Breast epithelium (tissue), 4 donors: ENCODE results near the gene DPEP2NB. TPM values are rescaled to one million over a fixed set of nuclear protein-coding genes. Genes with fewer than 3 reads are reported as not detected.
"Not testable (repeated sequence)": the region's sequence is repeated elsewhere in the genome, so short reads cannot be mapped to it uniquely, and the experiment has no call there.

Experiments
- DNase-seq, 2 donors: peaks; one replicate each; pipeline ENCODE4 v3.0.0-alpha.2; 2019; ENCODE audit warnings: low spot score in 2 of 2
- H3K27ac ChIP-seq, 2 donors: fragments of 200-600 bp; sonication (generic) in 1 of 2; one replicate each; pipeline ENCODE4 v1.5.1; 2016 to 2019; ENCODE audit warnings: mild to moderate bottlenecking in 1 of 2
- H3K27me3 ChIP-seq, 2 donors: fragments of 200-600 bp; sonication (generic) in 1 of 2; one replicate each; pipeline versions ENCODE4 v1.5.1 to v1.6.0; 2017 to 2019; ENCODE audit warnings: control low read depth in 1 of 2, mild to moderate bottlenecking in 1 of 2
- H3K36me3 ChIP-seq: fragments of 200-600 bp; one replicate; pipeline ENCODE4 v1.5.1; 2019
- H3K4me1 ChIP-seq, 2 donors: fragments of 200-600 bp; sonication (generic); one replicate each; pipeline ENCODE4 v1.5.1; 2016 to 2019; ENCODE audit warnings: control low read depth in 1 of 2
- H3K4me3 ChIP-seq, 3 donors: fragments of 200-600 bp; sonication (generic); 1 replicate in 2 of 3; 2 replicates in 1 of 3; pipeline ENCODE4 v1.5.1; 2016 to 2019; ENCODE audit warnings: mild to moderate bottlenecking in 3 of 3, moderate library complexity in 2 of 3
- H3K9me3 ChIP-seq, 2 donors: fragments of 200-600 bp; sonication (generic) in 1 of 2; one replicate each; pipeline ENCODE4 v1.5.1; 2016 to 2019; ENCODE audit warnings: control low read depth in 1 of 2
- POLR2A ChIP-seq: fragments of 450-650 bp; IDR thresholded peaks from one replicate; pipeline ENCODE4 v1.6.1; 2016; ENCODE audit warnings: antibody characterized with exemption, mild to moderate bottlenecking, moderate library complexity
- POLR2AphosphoS5 ChIP-seq, 3 donors: sonication (generic); formaldehyde crosslinking; IDR thresholded peaks; one replicate each; pipeline ENCODE4 v1.6.1; 2017; ENCODE audit warnings: antibody characterized with exemption in 3 of 3
- intact Hi-C: fragments of 100-400 bp; cut with DNase I; formaldehyde crosslinking; loops from one replicate; pipeline ENCODE4 v1.15.1; 2023; ENCODE audit warnings: low total_unique reads
- total RNA-seq, 3 donors: library from RNA; depleted of rRNA; stranded (reverse); fragments of >200 nt; gene quantifications; one replicate each; pipeline ENCODE4 v1.1.0, GENCODE V29; 2016
- TF ChIP-seq, protein P1 (sequence below), 3 donors: fragments of 450-650 bp; IDR thresholded peaks; one replicate each; pipeline ENCODE4 v1.5.1; 2016 to 2017; ENCODE audit warnings: antibody characterized with exemption in 3 of 3, mild to moderate bottlenecking in 3 of 3, moderate library complexity in 3 of 3

The DPEP2NB gene
- total RNA-seq, 3 donors from 2014 or later, result not detected

DNA sequence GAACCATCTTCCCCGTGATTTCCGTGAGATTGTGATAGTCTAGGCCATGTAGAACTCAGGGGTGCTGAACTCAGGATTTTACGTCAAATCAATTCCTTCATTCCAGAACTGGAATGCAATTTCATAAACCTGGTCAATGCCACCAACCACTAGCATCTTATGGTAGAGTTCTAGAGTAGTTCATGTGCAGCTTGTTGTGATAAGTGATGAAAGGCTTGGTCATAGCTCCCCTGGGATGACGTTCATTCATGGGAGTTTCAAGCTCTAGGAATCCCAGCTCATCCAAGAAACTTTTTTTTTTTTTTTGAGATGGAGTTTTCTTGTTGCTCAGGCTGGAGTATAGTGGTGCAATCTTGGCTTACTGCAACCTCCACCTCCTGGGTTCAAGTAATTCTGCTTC, 12.7 kb downstream of the DPEP2NB start:
- Histone ChIP-seq H3K27ac (no peak overlapping the region), H3K27me3 (no peaks in the 10 kb centered on the region), H3K4me1 (no peaks in the 10 kb centered on the region), H3K36me3 (no peaks in the 10 kb centered on the region), H3K9me3 (no peaks in the 10 kb centered on the region), H3K4me3 (no peak overlapping the region)
- DNase-seq, result no peak
- TF ChIP-seq, protein P1, sequence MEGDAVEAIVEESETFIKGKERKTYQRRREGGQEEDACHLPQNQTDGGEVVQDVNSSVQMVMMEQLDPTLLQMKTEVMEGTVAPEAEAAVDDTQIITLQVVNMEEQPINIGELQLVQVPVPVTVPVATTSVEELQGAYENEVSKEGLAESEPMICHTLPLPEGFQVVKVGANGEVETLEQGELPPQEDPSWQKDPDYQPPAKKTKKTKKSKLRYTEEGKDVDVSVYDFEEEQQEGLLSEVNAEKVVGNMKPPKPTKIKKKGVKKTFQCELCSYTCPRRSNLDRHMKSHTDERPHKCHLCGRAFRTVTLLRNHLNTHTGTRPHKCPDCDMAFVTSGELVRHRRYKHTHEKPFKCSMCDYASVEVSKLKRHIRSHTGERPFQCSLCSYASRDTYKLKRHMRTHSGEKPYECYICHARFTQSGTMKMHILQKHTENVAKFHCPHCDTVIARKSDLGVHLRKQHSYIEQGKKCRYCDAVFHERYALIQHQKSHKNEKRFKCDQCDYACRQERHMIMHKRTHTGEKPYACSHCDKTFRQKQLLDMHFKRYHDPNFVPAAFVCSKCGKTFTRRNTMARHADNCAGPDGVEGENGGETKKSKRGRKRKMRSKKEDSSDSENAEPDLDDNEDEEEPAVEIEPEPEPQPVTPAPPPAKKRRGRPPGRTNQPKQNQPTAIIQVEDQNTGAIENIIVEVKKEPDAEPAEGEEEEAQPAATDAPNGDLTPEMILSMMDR (IDR thresholded peaks at IDR 0.05), result no peak
- TF ChIP-seq POLR2AphosphoS5 (IDR thresholded peaks at IDR 0.05), result no peak
- no peak for TF ChIP-seq POLR2A
- intact Hi-C loops, result no loop called here

GRCh38 chr16:68000450-68000849, 15.3 kb downstream of the DPEP2NB start:
- intact Hi-C loops, result no loop called here
- H3K9me3 ChIP-seq, result no peaks in the 10 kb centered on the region
- TF ChIP-seq, protein P1 (IDR thresholded peaks at IDR 0.05), result no peak
- TF ChIP-seq POLR2A (no peak), POLR2AphosphoS5 (IDR thresholded peaks at IDR 0.05) (no peak)
- peak overlapping the region in 1 of 2 donors; percentile 7 for H3K27ac ChIP-seq
- no peak overlapping the region for H3K4me3 ChIP-seq
- DNase-seq, result no peak
- no peaks in the 10 kb centered on the region for H3K36me3 ChIP-seq
- no peaks in the 10 kb centered on the region for H3K27me3 ChIP-seq
- H3K4me1 ChIP-seq, result no peaks in the 10 kb centered on the region

DNA sequence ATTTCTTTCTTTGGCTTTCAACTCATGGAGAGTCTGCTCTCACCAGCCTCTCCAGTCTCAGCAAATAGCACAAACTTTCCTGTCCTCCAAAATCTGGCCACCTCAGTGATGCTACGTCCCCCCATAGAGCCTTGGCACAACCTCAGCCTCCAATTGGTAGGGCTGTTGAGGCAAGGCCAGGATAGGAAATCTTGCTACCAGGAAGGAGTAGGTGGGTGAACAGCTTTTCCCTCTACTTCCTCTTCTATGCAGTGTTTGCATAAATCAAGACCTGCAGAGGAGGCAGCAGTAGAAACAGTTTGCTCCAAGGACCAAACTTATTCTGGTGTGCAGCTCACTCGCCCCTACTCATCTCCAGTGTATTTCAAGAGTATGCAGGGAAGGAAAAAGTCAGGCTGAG, 15.7 kb downstream of the DPEP2NB start:
- peak overlapping the region in 1 of 2 donors; percentile 7 for H3K27ac ChIP-seq
- no peak for DNase-seq
- no peaks in the 10 kb centered on the region for H3K9me3 ChIP-seq
- no peaks in the 10 kb centered on the region for H3K4me1 ChIP-seq
- no peaks in the 10 kb centered on the region for H3K36me3 ChIP-seq
- TF ChIP-seq, protein P1 (IDR thresholded peaks at IDR 0.05), result no peak
- TF ChIP-seq POLR2A (no peak), POLR2AphosphoS5 (IDR thresholded peaks at IDR 0.05) (no peak)
- H3K27me3 ChIP-seq, result no peaks in the 10 kb centered on the region
- H3K4me3 ChIP-seq, result no peak overlapping the region
- intact Hi-C loops, result no loop called here

GRCh38 chr16:67998779-67999688, 16.7 kb downstream of the DPEP2NB start, which contains the start of gene DPEP2:
TSS of gene DPEP2 (minus strand) at chr16:67999484. CDS start at chr16:67993212, 6,272 bp downstream.
- peak within 1 kb of the TSS in 1 of 3 donors; percentile 12 for H3K4me3 ChIP-seq
- H3K9me3 ChIP-seq, intact Hi-C loops, H3K4me1 ChIP-seq, DNase-seq, H3K36me3 ChIP-seq, H3K27me3 ChIP-seq: not testable (repeated sequence)
- H3K27ac ChIP-seq, result peak within 1 kb of the TSS in 1 of 2 donors; percentile 7

- H3K27ac ChIP-seq, H3K4me1 ChIP-seq, DNase-seq, H3K36me3 ChIP-seq, intact Hi-C loops, H3K27me3 ChIP-seq, H3K4me3 ChIP-seq, H3K9me3 ChIP-seq: not testable (repeated sequence)
These were observed 17.4 kb downstream of the DPEP2NB start for GRCh38 chr16:67998231-67998778.

DNA sequence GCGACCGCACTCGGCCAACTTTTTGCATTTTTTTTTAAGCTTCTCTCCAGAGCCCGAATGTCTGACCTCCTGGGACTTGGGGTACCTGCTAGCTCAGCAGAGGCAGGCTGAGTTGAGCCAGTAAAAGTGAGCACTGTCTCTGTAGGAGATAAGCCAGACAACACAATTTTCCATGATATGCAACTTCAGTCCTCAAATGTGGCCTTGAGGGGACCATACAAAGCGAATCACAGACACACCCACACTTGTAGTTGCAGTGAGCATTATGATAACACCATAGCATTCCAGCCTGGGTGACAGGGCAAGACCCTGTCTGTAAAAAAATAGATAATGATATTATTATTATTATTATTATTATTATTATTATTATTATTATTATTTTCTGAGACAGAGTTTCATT, 19.0 kb downstream of the DPEP2NB start:
- no peak for TF ChIP-seq POLR2A
- TF ChIP-seq, protein P1 (IDR thresholded peaks at IDR 0.05), result no peak
- TF ChIP-seq POLR2AphosphoS5 (IDR thresholded peaks at IDR 0.05), result no peak
- Histone ChIP-seq H3K27me3 (no peaks in the 10 kb centered on the region), H3K27ac (no peak overlapping the region), H3K36me3 (no peaks in the 10 kb centered on the region), H3K4me3 (no peak overlapping the region), H3K4me1 (no peaks in the 10 kb centered on the region), H3K9me3 (no peaks in the 10 kb centered on the region)
- intact Hi-C loops, result no loop called here
- no peak for DNase-seq
